ENCODE data around the gene TRAF3.

The TRAF3 gene

GRCh38 chr14:102930753-102931579 is 153.7 kb downstream of the TRAF3 start:
- Histone ChIP-seq H3K36me3 (ENCODE audit: insufficient read depth, low read length) (no peaks in the 10 kb centered on the region), H3K9me2 (ENCODE audit: low read depth, low read length) (no peaks in the 10 kb centered on the region), H3K79me2 (ENCODE audit: insufficient read depth, low read length) (no peaks in the 10 kb centered on the region), H4K20me1 (ENCODE audit: insufficient read depth, low read length) (no peaks in the 10 kb centered on the region), H3F3A (ENCODE audit: insufficient read depth, low read length) (no peaks in the 10 kb centered on the region), H3K27ac (ENCODE audit: low read depth, low read length, poor library complexity, severe bottlenecking) (peak overlapping the region; percentile 87), H3K27me3 (ENCODE audit: insufficient read depth, low read length) (no peaks in the 10 kb centered on the region), H2AFZ (ENCODE audit: low read length) (no peak overlapping the region), H3K9me3 (ENCODE audit: low read length) (no peaks in the 10 kb centered on the region), H3K4me1 (ENCODE audit: insufficient read depth, low read length, severe bottlenecking) (peaks cover 71% of the 10 kb centered on the region), H3K4me3 (ENCODE audit: low read depth, low read length, poor library complexity, severe bottlenecking) (no peak overlapping the region), H3K4me2 (ENCODE audit: low read length) (no peak overlapping the region), H3K9ac (ENCODE audit: low read length) (no peak overlapping the region; the same call in 1 of the 2 replicates)
- TF ChIP-seq, protein P1, sequence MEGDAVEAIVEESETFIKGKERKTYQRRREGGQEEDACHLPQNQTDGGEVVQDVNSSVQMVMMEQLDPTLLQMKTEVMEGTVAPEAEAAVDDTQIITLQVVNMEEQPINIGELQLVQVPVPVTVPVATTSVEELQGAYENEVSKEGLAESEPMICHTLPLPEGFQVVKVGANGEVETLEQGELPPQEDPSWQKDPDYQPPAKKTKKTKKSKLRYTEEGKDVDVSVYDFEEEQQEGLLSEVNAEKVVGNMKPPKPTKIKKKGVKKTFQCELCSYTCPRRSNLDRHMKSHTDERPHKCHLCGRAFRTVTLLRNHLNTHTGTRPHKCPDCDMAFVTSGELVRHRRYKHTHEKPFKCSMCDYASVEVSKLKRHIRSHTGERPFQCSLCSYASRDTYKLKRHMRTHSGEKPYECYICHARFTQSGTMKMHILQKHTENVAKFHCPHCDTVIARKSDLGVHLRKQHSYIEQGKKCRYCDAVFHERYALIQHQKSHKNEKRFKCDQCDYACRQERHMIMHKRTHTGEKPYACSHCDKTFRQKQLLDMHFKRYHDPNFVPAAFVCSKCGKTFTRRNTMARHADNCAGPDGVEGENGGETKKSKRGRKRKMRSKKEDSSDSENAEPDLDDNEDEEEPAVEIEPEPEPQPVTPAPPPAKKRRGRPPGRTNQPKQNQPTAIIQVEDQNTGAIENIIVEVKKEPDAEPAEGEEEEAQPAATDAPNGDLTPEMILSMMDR (IDR thresholded peaks at IDR 0.05; ENCODE audit: low read length) = no peak
- TF ChIP-seq EZH2 (IDR thresholded peaks at IDR 0.05; ENCODE audit: borderline replicate concordance, low read length) = no peak

DNA sequence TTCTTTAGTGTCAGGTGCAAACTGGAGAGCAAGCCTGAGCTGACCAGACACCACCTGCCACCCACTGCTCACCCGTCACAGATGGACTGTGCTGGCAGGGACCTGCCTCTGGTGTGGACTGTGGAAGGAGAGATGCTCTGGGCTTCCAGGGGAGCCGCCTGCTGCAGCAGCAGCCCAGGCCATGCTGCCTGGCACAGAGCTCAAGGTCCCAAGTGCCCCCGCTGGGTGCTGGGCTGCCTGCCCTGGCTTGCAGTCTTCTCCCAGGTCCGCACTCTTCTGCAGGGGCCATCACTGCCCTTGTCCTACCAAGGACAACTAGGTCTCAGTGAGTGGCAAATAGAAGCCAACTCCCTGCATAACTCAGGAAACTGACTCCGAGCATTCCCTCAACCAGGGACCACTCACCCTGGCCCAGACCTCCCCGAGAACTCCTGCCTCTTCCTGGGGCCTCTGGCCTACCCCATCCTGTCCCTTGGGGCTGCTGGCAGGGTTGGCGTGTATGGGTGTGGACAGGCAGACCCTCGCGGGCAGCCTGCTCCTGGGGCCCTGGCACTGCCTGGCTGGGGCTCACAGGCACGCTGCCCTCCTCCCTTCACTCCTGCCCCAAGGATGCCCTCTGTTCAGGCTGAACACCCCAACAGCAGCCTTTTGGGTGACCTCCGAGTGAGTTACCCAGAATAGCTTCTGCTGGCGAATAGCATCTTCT is 154.5 kb downstream of the TRAF3 start:
- H3K4me2 ChIP-seq (ENCODE audit: low read length) = no peak overlapping the region
- no peaks in the 10 kb centered on the region for H3K9me3 ChIP-seq (ENCODE audit: low read length)
- no peaks in the 10 kb centered on the region for H4K20me1 ChIP-seq (ENCODE audit: insufficient read depth, low read length)
- no peak overlapping the region for H3K4me3 ChIP-seq (ENCODE audit: low read depth, low read length, poor library complexity, severe bottlenecking)
- no peaks in the 10 kb centered on the region for H3K79me2 ChIP-seq (ENCODE audit: insufficient read depth, low read length)
- no peaks in the 10 kb centered on the region for H3K9me2 ChIP-seq (ENCODE audit: low read depth, low read length)
- H3K4me1 ChIP-seq (ENCODE audit: insufficient read depth, low read length, severe bottlenecking) = peaks cover 79% of the 10 kb centered on the region
- no peak overlapping the region for H2AFZ ChIP-seq (ENCODE audit: low read length)
- H3K27me3 ChIP-seq (ENCODE audit: insufficient read depth, low read length) = no peaks in the 10 kb centered on the region
- peak overlapping the region; percentile 87 for H3K27ac ChIP-seq (ENCODE audit: low read depth, low read length, poor library complexity, severe bottlenecking)
- TF ChIP-seq, protein P1 (IDR thresholded peaks at IDR 0.05; ENCODE audit: low read length) = no peak
- no peak for TF ChIP-seq EZH2 (IDR thresholded peaks at IDR 0.05; ENCODE audit: borderline replicate concordance, low read length)
- no peaks in the 10 kb centered on the region for H3F3A ChIP-seq (ENCODE audit: insufficient read depth, low read length)
- no peak overlapping the region; the same call in 1 of the 2 replicates for H3K9ac ChIP-seq (ENCODE audit: low read length)
- H3K36me3 ChIP-seq (ENCODE audit: insufficient read depth, low read length) = no peaks in the 10 kb centered on the region

GRCh38 chr14:102932484-102933248 is 155.4 kb downstream of the TRAF3 start:
- no peak overlapping the region for H3K4me3 ChIP-seq (ENCODE audit: low read depth, low read length, poor library complexity, severe bottlenecking)
- H3K4me2 ChIP-seq (ENCODE audit: low read length) = peak overlapping the region; percentile 49; the same call in 1 of the 2 replicates
- peak overlapping the region; percentile 99 for H3K27ac ChIP-seq (ENCODE audit: low read depth, low read length, poor library complexity, severe bottlenecking)
- peak overlapping the region; percentile 58; the same call in 1 of the 2 replicates for H3K9ac ChIP-seq (ENCODE audit: low read length)
- TF ChIP-seq, protein P1 (IDR thresholded peaks at IDR 0.05; ENCODE audit: low read length) = no peak
- no peak for TF ChIP-seq EZH2 (IDR thresholded peaks at IDR 0.05; ENCODE audit: borderline replicate concordance, low read length)
- no peaks in the 10 kb centered on the region for H4K20me1 ChIP-seq (ENCODE audit: insufficient read depth, low read length)
- no peaks in the 10 kb centered on the region for H3K36me3 ChIP-seq (ENCODE audit: insufficient read depth, low read length)
- H3K9me3 ChIP-seq (ENCODE audit: low read length) = no peaks in the 10 kb centered on the region
- no peaks in the 10 kb centered on the region for H3F3A ChIP-seq (ENCODE audit: insufficient read depth, low read length)
- H3K27me3 ChIP-seq (ENCODE audit: insufficient read depth, low read length) = no peaks in the 10 kb centered on the region
- no peaks in the 10 kb centered on the region for H3K79me2 ChIP-seq (ENCODE audit: insufficient read depth, low read length)
- peaks cover 86% of the 10 kb centered on the region for H3K4me1 ChIP-seq (ENCODE audit: insufficient read depth, low read length, severe bottlenecking)
- H2AFZ ChIP-seq (ENCODE audit: low read length) = no peak overlapping the region
- no peaks in the 10 kb centered on the region for H3K9me2 ChIP-seq (ENCODE audit: low read depth, low read length)

Measured in OCI-LY1 (cell line).